Skeletal muscle cell (primary cell): ENCODE measurements around the gene ZNF280B.

Experiments used
- DNase-seq: peaks from one replicate; pipeline ENCODE4 v3.0.0-alpha.2; 2010; ENCODE audit warnings: low read depth
- H3K4me3 ChIP-seq: 2 replicates; pipeline ENCODE4 v1.5.1; 2011; ENCODE audit warnings: low read depth, mild to moderate bottlenecking, control low read depth, low read length, moderate library complexity

Gene ZNF280B, protein sequence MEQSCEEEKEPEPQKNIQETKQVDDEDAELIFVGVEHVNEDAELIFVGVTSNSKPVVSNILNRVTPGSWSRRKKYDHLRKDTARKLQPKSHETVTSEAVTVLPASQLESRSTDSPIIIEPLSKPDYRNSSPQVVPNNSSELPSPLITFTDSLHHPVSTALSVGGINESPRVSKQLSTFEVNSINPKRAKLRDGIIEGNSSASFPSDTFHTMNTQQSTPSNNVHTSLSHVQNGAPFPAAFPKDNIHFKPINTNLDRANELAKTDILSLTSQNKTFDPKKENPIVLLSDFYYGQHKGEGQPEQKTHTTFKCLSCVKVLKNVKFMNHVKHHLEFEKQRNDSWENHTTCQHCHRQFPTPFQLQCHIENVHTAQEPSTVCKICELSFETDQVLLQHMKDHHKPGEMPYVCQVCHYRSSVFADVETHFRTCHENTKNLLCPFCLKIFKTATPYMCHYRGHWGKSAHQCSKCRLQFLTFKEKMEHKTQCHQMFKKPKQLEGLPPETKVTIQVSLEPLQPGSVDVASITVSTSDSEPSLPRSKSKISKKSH

DNA sequence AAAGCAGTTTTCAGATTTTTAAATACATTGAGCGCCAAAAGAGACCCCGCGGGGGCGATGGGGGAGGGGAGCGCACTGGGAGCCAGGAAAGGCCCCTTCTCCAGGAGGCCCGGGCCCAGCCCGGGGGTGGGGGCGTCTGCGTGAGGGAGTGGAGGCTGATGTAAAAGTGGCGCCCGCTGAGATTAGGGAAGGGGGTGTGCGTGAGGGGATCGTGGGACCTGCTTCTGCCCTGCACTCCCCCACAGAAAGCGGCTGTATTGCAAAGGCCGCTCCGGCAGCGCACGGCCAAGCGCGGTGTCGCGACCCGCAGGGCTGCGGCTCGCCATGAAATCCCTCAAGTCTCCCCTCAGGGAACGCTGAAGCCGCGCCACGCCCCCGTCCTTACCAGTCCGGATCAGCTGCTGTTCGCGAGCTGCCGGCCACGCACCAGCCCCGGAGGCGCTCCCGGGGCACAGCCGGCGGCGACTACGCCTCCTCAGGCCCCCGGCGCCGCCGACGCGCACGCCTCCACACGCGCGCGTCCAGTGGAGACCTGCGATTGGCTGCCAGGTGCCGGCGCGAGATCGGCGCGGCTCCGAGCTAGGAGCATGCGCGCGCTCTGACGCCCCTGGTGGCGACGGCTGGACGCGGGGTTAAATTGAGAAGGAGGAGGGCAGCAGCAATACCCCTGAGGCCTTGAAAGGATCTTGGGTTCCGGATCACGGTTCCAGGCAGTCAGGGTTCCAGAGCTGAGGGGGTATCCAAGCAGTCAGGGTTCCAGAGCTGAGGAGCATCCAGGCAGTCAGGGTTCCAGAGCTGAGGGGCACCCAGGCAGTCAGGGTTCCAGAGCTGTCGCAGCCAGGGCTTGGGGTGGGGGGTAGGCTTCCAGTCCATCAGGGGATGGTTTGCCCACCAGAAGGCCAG lies at the start of gene ZNF280B:
Gene ZNF280B, minus strand, starts transcription at position 469 of the 903 bp plus-strand sequence. CDS start 19,344 bp downstream, outside the sequence.
- peak within 1 kb of the TSS; percentile 81 for H3K4me3 ChIP-seq
- DNase-seq, result peak; percentile 32

DNA sequence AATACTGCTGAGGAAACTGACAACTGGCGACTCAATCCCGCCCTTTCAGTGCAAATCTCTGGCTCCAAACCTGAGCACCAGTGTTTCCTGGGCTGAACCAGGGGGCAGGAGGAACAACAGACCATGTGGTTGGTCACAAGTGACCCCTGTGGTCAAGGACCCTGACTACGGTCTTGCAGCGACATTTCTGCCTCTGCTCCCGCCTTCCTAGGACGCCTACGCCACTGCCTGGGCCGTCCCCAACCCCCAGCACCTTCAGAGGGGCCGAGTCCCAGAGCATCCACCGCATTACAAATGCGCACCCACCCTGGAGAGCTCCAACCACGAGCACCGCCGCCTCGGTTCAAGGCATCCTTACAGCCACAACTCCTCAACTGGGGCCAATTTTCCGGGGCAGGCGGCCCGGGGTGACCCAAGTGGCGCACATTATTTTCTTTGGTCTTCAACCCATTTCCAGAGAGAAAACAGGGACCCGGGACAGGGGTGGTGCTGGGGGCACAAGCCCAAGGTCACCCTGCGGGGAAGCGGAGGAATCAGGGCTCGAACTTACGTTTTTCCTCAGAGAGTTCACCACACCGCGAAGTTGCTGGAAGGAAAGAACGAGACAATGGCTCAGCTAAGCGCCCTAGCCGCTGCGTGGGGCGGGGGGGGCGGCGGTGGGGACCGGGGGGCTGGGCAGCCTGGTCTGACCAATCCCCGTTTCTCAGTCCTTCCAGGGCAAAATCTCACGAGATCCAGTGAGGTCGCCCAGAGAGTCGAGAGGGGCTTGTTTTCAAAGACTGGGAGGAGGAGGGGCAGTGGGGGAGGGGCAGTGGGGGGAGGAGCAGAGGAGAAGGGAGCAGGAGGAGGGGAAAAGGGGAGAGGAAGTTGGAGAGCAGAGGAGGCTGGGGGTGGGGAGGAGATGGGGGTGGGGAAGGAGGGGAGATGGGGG lies 48.7 kb upstream of the ZNF280B start:
- no peak overlapping the region for H3K4me3 ChIP-seq
- no peak for DNase-seq

DNA sequence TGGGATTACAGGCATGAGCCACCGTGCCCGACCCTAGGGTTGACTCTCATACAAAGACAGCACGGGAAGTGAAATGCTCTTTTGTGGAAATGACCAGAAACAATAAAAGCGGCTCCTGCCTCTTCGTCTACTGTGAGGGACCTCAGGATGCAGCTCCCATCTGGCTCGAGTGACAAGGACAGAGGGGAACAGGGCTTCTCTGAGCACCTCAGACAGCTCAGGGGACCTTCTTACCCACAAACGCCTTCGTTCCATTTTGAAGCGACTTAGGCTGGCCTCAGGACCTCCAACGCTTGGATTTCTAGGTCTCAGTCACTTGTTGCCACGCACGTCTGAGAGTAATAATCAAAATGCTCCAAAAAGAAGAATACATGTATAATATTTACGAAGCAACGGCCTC lies 48.0 kb upstream of the ZNF280B start:
- H3K4me3 ChIP-seq, result no peak overlapping the region
- DNase-seq, result no peak

DNA sequence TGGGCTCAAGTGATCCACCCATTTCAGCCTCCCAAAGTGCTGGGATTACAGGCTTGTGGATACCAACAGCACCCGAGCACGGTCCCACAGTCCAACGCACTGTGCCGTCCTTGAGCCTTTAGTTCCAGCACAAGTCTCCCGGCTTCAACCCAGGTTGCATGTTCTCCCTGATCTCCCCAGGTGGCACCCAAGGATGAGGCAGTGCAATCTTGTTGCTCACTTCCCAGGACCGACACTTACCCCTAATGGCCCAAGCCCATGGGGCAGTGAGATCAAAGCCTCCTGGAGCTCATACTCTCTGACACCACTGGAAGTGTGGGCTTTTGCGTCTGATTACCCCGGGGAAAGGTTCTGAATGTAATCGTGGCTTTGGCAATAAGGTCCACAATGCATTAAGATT lies 47.1 kb upstream of the ZNF280B start:
- no peak overlapping the region for H3K4me3 ChIP-seq
- DNase-seq, result no peak

DNA sequence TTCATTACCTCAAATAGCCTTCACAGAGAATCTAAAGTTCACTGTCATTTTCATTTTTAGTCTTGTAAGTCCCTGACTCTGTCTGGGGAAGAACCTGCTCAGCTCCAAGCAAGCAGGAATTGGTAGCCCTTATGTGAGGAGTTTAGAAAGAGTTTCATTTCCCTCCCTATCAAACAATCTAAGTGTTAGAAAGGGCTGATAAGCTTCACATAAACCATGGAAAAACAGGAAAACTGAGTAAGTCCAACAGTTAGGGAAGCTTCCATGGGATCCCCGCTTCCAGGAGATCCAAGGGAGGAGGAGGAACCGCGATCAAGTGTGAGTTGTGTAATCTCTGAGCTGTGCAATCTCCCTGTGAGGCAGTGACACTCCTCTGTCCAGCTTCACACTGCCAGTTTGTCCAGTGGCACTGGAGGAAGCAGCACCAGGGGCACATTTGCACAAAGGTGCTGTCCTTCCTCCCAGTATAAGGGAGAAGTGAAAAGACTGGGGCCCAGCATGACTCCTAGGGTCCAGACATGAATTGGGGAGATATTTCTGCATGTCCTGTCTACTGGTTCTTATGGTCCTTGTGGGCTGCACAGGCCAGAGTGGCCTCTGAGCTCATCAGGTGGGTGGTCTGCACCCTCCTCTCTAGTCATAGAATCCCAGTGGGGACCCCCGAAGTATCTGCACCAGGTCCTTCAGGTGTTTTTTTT lies 46.2 kb upstream of the ZNF280B start:
- no peak overlapping the region for H3K4me3 ChIP-seq
- DNase-seq, result no peak

DNA sequence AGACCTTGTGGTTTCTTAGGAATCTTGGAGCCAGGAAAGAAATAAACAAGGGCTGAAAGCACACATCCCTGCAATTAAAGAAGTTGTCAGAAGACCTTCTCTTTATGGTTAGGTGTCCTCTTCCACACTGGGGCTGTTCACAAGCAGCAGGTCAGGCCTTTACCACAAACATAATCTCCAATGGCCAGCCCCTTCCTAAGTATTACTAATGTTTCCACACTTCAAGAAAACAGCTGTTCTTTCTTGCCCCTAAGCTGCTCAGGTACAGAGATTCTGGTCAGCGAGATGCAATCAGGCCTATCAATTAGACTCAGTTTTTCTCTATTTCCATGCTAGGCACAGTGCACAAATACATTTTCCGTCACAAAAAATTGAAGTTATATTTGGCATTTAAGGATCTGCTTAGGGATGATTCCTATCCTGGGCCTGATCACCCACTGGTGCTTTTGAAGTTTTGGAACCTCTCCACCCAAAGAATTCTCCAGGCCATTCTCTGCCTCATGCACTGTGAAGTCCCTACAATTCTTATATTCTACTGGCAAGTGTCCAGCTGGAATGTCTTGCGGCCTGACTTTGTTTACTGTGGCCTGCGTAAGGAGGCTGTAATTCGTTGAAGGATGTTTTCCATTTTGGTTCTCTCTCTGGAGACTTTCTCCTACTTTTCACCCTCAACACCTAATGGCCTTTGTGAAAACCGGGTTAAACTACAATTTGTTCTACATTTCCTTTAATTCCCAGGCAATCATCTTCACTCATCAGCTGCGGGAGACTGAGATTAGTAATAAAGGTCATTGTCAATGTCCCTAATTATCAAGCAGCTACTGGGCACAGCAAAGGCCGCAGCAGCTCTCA lies 45.4 kb upstream of the ZNF280B start:
- no peak for DNase-seq
- H3K4me3 ChIP-seq, result no peak overlapping the region

DNA sequence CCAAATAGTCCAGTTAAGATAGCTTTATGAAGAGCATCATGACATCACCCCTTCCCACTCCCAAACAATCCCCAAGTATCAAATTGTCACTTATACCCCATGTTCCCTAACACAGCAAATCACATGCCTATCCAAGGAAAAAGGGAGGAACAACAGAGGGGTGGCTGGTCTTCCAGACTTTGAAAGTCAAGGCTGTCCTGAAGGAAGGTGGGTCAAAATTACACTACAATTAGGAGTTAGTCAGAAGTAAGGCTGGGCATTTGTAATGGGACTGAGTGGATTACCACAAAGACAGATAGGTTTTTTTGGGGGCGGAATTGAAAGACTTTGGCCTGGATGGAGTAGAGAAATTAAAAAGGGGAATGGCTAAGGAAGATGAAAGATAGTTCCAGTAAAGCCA lies 44.6 kb upstream of the ZNF280B start:
- DNase-seq, result no peak
- no peak overlapping the region for H3K4me3 ChIP-seq

DNA sequence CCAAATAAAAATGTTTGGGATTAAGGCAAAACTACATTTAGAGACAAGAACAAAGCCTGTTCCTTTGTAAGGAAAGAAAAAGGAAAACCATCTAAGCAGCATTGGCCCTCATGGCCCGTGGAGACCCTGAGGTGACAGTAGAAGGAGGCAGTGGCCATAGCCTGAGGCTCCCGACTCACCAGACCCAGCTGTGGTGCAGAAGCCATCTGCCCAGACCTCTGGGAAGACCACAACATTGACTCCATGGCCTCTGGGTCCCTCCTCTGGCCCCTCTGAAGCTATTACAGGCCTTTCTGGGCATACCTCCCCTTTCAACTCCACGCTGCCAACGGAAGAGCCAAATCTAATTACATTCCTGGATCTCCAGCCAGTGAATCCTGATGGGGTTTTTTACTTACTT lies 44.1 kb upstream of the ZNF280B start:
- no peak for DNase-seq
- no peak overlapping the region for H3K4me3 ChIP-seq

DNA sequence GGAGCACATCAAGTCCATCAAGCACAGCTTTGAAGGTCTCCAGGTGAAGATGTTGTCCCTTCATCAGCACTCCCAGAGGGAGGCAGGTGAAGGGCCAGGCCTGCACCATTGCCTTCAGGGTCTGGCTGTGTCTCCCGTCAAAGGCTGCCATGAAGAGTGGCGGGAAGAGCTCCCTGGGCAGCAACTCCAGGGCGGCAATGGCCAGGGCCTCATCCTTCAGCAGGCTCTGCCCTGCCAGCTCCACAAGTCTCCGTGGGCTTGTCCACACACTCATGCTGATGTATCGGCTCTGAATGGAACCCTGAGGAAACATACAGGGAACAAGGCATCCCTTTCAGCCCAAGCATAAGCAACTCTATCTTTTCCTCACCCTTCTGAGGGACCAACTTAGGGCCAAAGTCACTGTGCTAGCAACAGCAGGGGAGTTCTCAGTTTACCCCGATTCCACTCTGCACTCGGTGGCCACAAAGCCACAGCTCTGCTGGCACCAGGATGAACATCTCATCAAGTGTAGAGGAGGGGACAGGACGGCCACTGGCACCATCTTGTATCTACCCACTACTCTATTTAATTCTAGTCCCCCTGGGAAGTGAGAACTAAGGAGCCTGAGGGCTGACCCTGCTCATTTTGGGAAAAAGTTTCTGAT lies 42.4 kb upstream of the ZNF280B start:
- DNase-seq, result no peak
- no peak overlapping the region for H3K4me3 ChIP-seq

DNA sequence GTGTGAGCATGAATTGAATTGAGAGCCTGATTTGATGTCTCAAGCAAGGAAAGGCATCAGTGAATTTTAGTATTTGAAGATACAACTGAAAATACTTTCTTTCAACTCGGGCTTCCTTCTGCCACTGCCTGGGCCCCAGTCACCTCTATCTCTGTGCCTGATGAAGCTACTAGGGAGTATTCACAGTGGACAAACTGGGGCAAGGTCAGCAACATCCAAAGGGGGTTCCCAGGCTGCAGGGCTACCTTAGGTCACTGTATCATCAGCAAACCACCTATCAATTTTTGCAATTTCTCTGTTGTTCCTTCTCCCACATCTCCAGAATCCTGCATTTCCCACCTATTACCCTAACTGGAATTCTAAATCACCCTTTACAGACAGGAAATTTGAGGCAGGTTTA lies 40.4 kb upstream of the ZNF280B start:
- no peak for DNase-seq
- no peak overlapping the region for H3K4me3 ChIP-seq

DNA sequence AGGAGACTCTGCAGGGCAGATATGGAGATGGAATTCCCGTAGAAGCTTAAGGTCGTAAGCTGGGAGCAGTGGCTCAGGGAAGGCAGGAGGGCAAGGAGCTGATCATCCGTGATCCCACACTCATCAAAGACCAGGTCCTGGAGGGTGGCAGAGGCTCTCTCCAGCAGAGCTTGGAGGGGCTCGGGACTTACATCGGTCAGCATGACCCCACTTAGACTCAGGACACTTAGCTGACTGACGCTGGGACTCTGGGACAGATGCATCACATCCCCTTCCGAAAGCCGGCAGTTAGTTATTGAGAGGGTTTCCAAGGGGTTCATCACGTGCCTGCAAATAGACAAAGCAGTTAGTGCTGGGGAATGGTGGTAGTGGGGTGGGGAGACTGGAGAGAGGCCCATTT lies 39.8 kb upstream of the ZNF280B start:
- no peak for DNase-seq
- no peak overlapping the region for H3K4me3 ChIP-seq

DNA sequence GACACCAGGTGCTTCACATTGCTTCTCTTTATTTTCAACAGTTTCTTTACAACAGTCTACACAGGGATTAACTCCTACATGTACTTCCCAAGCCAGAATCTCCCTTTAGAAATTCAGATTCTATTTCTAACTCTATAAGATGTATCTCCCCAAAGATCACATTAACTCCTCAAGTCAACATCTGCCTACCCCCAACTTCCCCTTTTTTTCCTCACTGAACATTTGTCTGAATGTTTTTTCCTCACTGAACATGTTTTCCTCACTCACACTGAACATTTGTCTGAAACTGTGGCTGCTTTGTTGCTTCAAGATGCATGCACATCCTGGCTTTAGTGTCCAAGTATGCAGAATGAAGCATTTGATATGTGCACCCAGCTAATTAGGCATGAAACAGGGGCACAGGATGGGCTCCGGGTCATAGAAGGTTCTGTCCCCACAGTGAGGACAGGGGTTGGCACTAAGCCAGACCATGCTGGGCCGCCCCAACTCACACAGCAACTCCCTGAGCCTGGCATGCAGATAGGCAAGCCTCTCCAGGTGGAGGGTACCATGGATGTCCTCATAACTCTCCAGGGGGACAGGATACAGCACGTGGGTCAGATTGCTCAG lies 39.3 kb upstream of the ZNF280B start:
- no peak for DNase-seq
- no peak overlapping the region for H3K4me3 ChIP-seq

DNA sequence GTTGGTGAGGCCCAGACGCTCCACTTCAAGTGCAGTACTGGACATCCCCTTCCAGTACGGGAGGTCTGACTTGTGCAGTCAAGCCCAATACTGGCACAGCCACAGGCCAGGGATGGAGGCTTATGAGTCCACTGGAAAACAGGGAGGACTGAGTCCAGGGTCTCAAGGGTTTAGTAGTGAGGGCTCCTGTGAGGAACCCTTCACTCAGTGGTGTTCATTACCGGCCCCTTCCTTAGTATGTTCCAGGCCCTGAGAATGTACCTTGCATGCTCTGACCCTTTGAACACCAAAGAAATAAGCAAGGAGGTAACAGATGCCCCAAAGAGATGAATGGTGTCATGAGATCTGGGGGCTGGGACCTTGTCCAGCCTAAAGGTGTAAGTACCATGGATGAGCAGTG lies 38.7 kb upstream of the ZNF280B start:
- no peak for DNase-seq
- H3K4me3 ChIP-seq, result no peak overlapping the region

DNA sequence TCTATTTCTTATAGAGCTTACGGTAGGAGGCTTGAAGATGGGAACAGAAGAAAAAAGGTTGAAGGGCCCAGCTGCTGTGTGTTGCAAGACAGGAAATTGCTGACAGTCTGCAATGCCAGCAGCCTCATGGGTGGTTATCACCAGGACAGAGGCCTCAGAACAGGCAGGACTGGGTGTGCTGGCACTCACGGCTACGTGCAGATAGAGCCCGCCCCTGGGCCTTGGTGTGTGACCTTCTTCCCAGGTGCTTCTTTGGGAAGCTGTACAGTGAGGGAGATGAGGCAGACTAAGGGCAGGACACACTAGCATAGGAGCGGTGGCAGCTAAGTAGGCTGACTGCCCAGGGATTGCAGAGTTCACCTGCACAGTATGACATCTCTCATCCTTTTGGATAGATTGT lies 37.9 kb upstream of the ZNF280B start:
- peak; percentile 4 for DNase-seq
- H3K4me3 ChIP-seq, result no peak overlapping the region

DNA sequence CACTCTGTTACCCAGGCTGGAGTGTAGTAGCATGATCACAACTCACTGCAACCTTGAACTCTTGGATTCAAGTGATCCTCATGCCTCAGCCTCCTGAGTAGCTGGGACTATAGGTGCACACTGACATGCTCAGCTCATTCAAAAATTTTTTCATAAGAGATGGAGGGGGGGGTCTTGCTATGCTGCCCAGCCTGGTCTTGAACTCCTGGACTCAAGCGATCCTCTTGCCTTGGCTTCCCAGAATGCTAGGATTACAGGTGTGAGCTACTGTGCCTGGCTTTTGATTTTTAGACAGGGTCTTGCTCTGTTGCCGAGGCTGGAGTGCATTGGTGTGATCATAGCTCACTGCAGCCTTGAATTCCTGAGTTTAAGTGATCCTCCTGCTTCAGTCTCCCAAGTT lies 36.5 kb upstream of the ZNF280B start:
- H3K4me3 ChIP-seq, result no peak overlapping the region

DNA sequence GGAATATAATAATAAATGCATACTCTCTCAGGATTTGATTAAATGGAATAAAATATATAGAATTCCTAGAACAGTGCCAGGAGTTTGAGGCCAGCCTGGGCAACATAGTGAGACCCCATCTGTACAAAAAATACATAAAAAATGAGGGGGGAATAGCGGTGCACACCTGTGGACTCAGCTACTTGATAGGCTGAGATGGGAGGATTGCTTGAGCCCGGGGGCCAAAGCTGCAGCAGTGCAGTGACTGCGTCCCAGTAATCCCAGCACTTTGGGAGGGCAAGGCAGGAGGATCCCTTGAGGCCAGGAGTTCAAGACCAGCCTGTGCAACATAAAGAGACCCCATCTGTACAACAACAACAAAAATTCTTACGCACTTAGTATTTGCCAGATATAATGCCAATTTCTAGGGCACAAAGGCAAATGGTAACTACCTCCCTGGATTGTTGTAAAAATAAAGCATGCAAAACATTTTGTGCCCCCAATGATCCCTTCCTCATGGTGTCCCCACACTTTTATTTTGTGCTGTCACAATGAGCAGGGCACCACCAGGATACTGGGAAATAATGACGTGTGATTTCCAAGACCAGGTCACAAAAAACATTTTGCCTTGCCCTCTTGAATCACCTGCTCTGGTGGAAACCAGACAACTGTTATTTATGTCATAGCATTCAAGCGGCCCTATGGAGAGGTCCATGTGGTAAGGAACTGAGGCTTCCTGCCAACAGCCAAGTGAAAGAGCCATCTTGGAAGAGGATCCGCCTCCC lies 29.9 kb upstream of the ZNF280B start:
- no peak overlapping the region for H3K4me3 ChIP-seq
- DNase-seq, result no peak

More for the DNA sequence above, 36.5 kb upstream of the ZNF280B start:
- DNase-seq, result no peak
